Tracheal epithelial cell (primary cell): Measurements from ENCODE around the gene CDRT15L2. TPM values are rescaled to one million over a fixed set of nuclear protein-coding genes. Genes with fewer than 3 reads are reported as not detected.

Experiments used
- total RNA-seq: library from RNA; depleted of rRNA; stranded (reverse); fragments of >200 nt; gene quantifications from 2 replicates; pipeline ENCODE4 v1.2.1, GENCODE V29; 2014

The CDRT15L2 gene
- not detected in 2 replicates for total RNA-seq

GRCh38 chr17:20579424-20579823 is at the start of gene CDRT15L2:
TSS of gene CDRT15L2 (plus strand) at chr17:20579724. CDS start at chr17:20579744, 20 bp downstream.

Other genes with a start within 250 kb of the CDRT15L2 start
- gene LGALS9B, start 112.2 kb upstream of the CDRT15L2 start, total RNA-seq: not detected in 2 replicates